ENCODE measurements around the gene MEAF6.

MEAF6 gene

GRCh38 chr1:37485902-37486679 lies 28.5 kb downstream of the MEAF6 start:
- DNase-seq (ENCODE audit: low read depth in 2 of 2) = no peak

GRCh38 chr1:37484325-37485051 lies 30.1 kb downstream of the MEAF6 start:
- no peak for DNase-seq (ENCODE audit: low read depth in 2 of 2)

GRCh38 chr1:37483785-37484184 lies 30.8 kb downstream of the MEAF6 start:
- DNase-seq (ENCODE audit: low read depth in 2 of 2) = no peak

GRCh38 chr1:37482796-37483744 lies 31.5 kb downstream of the MEAF6 start:
- no peak for DNase-seq (ENCODE audit: low read depth in 2 of 2)

- DNase-seq (ENCODE audit: low read depth in 2 of 2) = no peak
These were observed 32.4 kb downstream of the MEAF6 start for GRCh38 chr1:37482004-37482785.

- no peak for DNase-seq (ENCODE audit: low read depth in 2 of 2)
These were observed 33.1 kb downstream of the MEAF6 start for GRCh38 chr1:37481289-37482003.

GRCh38 chr1:37480581-37481288 lies 33.8 kb downstream of the MEAF6 start:
- DNase-seq (ENCODE audit: low read depth in 2 of 2) = no peak

- DNase-seq (ENCODE audit: low read depth in 2 of 2) = no peak
These were observed 34.5 kb downstream of the MEAF6 start for GRCh38 chr1:37480125-37480466.

GRCh38 chr1:37479255-37480124 lies 35.1 kb downstream of the MEAF6 start:
- DNase-seq (ENCODE audit: low read depth in 2 of 2) = no peak

GRCh38 chr1:37478890-37479254 lies 35.7 kb downstream of the MEAF6 start:
- no peak for DNase-seq (ENCODE audit: low read depth in 2 of 2)

- no peak for DNase-seq (ENCODE audit: low read depth in 2 of 2)
These were observed 36.1 kb downstream of the MEAF6 start for GRCh38 chr1:37478451-37478881.

GRCh38 chr1:37477946-37478345 lies 36.6 kb downstream of the MEAF6 start:
- no peak for DNase-seq (ENCODE audit: low read depth in 2 of 2)

GRCh38 chr1:37477198-37477931 lies 37.2 kb downstream of the MEAF6 start:
- no peak for DNase-seq (ENCODE audit: low read depth in 2 of 2)

GRCh38 chr1:37476460-37477197 lies 37.9 kb downstream of the MEAF6 start:
- DNase-seq (ENCODE audit: low read depth in 2 of 2) = peak in 1 of 2 experiments; percentile 43

GRCh38 chr1:37476087-37476452 lies 38.5 kb downstream of the MEAF6 start:
- DNase-seq (ENCODE audit: low read depth in 2 of 2) = no peak

- DNase-seq (ENCODE audit: low read depth in 2 of 2) = no peak
These were observed 39.0 kb downstream of the MEAF6 start for GRCh38 chr1:37475380-37476086.
